Fibroblast of lung (primary cell): Measurements from ENCODE around the gene GHRHR. TPM values are rescaled to one million over a fixed set of nuclear protein-coding genes. Genes with fewer than 3 reads are reported as not detected.

ENCODE experiments used
- DNase-seq, 2 donors: peaks; one replicate each; pipeline versions ENCODE4 v3.0.0 to v3.0.0-alpha.2; 2010; ENCODE audit warnings: low read depth in 2 of 2
- H2AFZ ChIP-seq: 2 replicates; pipeline ENCODE4 v1.5.1; 2012; ENCODE audit warnings: low read length, control low read depth, inconsistent platforms
- H3K27ac ChIP-seq: 2 replicates; pipeline ENCODE4 v1.5.1; 2011; ENCODE audit warnings: low read length, control low read depth; ENCODE audit not compliant: insufficient read depth
- H3K27me3 ChIP-seq: 2 replicates; pipeline ENCODE4 v1.5.1; 2011; ENCODE audit warnings: mild to moderate bottlenecking, low read length; ENCODE audit not compliant: control insufficient read depth, insufficient read depth
- H3K36me3 ChIP-seq: 2 replicates; pipeline ENCODE4 v1.5.1; 2011; ENCODE audit warnings: low read length; ENCODE audit not compliant: control insufficient read depth, insufficient read depth
- H3K4me1 ChIP-seq: 2 replicates; pipeline ENCODE4 v1.5.1; 2011; ENCODE audit warnings: low read length; ENCODE audit not compliant: control insufficient read depth, insufficient read depth; ENCODE audit errors: extremely low read depth
- H3K4me2 ChIP-seq: 2 replicates; pipeline ENCODE4 v1.5.1; 2011; ENCODE audit warnings: low read length, control low read depth; ENCODE audit not compliant: insufficient read depth; ENCODE audit errors: extremely low read depth
- H3K4me3 ChIP-seq, 4 experiments: fragments of 200-600 bp in 1 of 4; sonication (generic) in 1 of 4; replicated peaks in 1 of 4; 2 replicates each; pipeline ENCODE4 v1.5.1; 2011 to 2016; ENCODE audit warnings: low read length in 4 of 4, low read depth in 3 of 4, mild to moderate bottlenecking in 3 of 4, control low read depth in 2 of 4, inconsistent platforms in 1 of 4, mixed read lengths in 1 of 4; ENCODE audit not compliant: insufficient read depth in 1 of 4; ENCODE audit errors: control extremely low read depth in 1 of 4
- H3K79me2 ChIP-seq: 2 replicates; pipeline ENCODE4 v1.5.1; 2012; ENCODE audit warnings: mild to moderate bottlenecking, low read length, inconsistent platforms; ENCODE audit not compliant: control insufficient read depth, insufficient read depth
- H3K9ac ChIP-seq: 2 replicates; pipeline ENCODE4 v1.5.1; 2011; ENCODE audit warnings: mild to moderate bottlenecking, low read length, control low read depth; ENCODE audit not compliant: insufficient read depth
- H3K9me3 ChIP-seq: 2 replicates; pipeline ENCODE4 v1.5.1; 2012; ENCODE audit warnings: low read depth, low read length; ENCODE audit not compliant: control insufficient read depth, insufficient read depth
- H4K20me1 ChIP-seq: 2 replicates; pipeline ENCODE4 v1.5.1; 2011; ENCODE audit warnings: low read length; ENCODE audit not compliant: control insufficient read depth, insufficient read depth; ENCODE audit errors: extremely low read depth
- EZH2 ChIP-seq: IDR thresholded peaks from 2 replicates; pipeline ENCODE4 v1.5.1; 2012; ENCODE audit warnings: low read length, control low read depth, mild to moderate bottlenecking; ENCODE audit errors: missing control alignments
- polyA plus RNA-seq, 2 donors: library from polyadenylated mRNA; depleted of rRNA in 1 of 2; stranded (reverse) in 1 of 2; unstranded in 1 of 2; fragments of >200 nt; gene quantifications; 2 replicates each; pipeline ENCODE4 v1.2.1, GENCODE V29; 2011 to 2012; ENCODE audit warnings: missing spikeins in 1 of 2
- total RNA-seq: library from RNA; depleted of rRNA; stranded (reverse); fragments of >200 nt; gene quantifications from 2 replicates; pipeline ENCODE4 v1.2.1, GENCODE V29; 2014
- TF ChIP-seq, protein P1 (sequence below), 2 donors: IDR thresholded peaks in 1 of 2; conservative IDR thresholded peaks in 1 of 2; 1 replicate in 1 of 2; 2 replicates in 1 of 2; pipeline ENCODE4 v1.5.1; 2011 to 2012; ENCODE audit warnings: low read length in 2 of 2, control low read depth in 1 of 2, inconsistent platforms in 1 of 2, low read depth in 1 of 2, mild to moderate bottlenecking in 1 of 2

The GHRHR gene
- total and polyA plus RNA-seq, 2 donors (not counting 1 experiment from before 2014, with no cell fraction given): not detected

DNA sequence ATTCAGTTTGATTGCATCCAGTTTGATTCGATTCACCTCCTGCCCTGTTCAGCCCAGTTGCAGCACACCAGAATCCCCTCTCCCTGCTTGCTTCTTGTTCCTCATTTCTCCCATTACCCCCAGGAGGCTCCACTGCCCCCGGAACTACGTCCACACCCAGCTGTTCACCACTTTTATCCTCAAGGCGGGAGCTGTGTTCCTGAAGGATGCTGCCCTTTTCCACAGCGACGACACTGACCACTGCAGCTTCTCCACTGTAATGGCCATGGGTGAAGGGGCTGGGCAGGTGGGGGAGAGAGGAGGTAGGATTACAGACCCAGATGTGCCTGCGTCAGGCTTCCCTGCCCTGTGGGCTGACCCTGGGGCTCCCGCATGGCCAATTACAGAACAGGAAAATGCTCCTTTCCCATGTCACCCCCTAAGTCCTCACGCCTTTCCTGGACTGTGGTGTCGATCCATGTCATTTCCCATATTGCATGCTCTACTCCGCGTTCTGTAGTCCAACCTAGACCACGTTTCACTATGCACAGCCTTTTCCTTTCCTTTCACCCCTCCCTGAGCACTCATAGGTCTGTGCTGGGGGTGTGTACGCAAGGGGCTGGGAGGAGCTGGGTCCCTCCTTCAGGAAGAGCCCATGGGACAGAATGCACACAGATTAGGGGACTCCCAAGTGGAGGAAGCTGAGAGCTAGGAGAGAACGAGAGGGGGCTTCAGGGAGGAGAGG lies 8.2 kb downstream of the GHRHR start:
- H3K4me1 ChIP-seq: no peaks in the 10 kb centered on the region
- no peak overlapping the region for H3K4me3 ChIP-seq
- TF ChIP-seq, protein P1, sequence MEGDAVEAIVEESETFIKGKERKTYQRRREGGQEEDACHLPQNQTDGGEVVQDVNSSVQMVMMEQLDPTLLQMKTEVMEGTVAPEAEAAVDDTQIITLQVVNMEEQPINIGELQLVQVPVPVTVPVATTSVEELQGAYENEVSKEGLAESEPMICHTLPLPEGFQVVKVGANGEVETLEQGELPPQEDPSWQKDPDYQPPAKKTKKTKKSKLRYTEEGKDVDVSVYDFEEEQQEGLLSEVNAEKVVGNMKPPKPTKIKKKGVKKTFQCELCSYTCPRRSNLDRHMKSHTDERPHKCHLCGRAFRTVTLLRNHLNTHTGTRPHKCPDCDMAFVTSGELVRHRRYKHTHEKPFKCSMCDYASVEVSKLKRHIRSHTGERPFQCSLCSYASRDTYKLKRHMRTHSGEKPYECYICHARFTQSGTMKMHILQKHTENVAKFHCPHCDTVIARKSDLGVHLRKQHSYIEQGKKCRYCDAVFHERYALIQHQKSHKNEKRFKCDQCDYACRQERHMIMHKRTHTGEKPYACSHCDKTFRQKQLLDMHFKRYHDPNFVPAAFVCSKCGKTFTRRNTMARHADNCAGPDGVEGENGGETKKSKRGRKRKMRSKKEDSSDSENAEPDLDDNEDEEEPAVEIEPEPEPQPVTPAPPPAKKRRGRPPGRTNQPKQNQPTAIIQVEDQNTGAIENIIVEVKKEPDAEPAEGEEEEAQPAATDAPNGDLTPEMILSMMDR (conservative IDR thresholded peaks at IDR 0.05 in 1 of 2, IDR thresholded peaks at IDR 0.05 in 1 of 2; ENCODE audit: low read depth in 1 of 2, low read length in 2 of 2): no peak
- no peak for TF ChIP-seq EZH2
- no peaks in the 10 kb centered on the region for H3K36me3 ChIP-seq
- H3K27ac ChIP-seq: no peak overlapping the region
- peaks cover 17% of the 10 kb centered on the region for H3K27me3 ChIP-seq
- H3K4me2 ChIP-seq: no peak overlapping the region
- no peaks in the 10 kb centered on the region for H4K20me1 ChIP-seq
- H3K9me3 ChIP-seq: no peaks in the 10 kb centered on the region
- DNase-seq: no peak
- no peak overlapping the region for H2AFZ ChIP-seq
- no peaks in the 10 kb centered on the region for H3K79me2 ChIP-seq
- H3K9ac ChIP-seq: no peak overlapping the region

DNA sequence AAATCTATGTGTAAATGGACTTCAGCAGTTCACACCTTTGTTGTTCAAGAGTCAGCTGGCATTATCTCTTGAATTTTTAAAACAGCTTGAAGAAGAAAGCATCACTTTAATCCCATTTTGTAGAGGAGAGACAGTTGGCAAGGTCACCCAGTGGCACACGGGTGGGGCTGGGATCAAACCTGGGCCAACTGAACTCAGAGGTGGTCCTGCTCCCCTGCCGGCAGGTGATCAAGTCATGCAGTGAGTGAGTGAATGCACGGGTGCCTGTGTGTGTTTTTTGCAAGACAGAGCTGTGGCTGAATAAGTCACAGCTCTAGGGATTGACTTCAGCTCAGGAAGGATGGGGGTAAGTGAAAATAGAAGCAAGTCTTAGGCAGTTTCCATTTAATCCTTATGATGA lies 9.5 kb downstream of the GHRHR start:
- Histone ChIP-seq H3K4me3 (no peak overlapping the region), H4K20me1 (no peaks in the 10 kb centered on the region), H3K4me1 (no peaks in the 10 kb centered on the region), H3K79me2 (no peaks in the 10 kb centered on the region), H3K4me2 (no peak overlapping the region), H3K9ac (no peak overlapping the region), H3K27me3 (peaks cover 11% of the 10 kb centered on the region), H3K9me3 (no peaks in the 10 kb centered on the region), H3K27ac (no peak overlapping the region), H2AFZ (no peak overlapping the region), H3K36me3 (no peaks in the 10 kb centered on the region)
- DNase-seq: no peak
- TF ChIP-seq, protein P1 (conservative IDR thresholded peaks at IDR 0.05 in 1 of 2, IDR thresholded peaks at IDR 0.05 in 1 of 2; ENCODE audit: low read depth in 1 of 2, low read length in 2 of 2): no peak
- no peak for TF ChIP-seq EZH2

DNA sequence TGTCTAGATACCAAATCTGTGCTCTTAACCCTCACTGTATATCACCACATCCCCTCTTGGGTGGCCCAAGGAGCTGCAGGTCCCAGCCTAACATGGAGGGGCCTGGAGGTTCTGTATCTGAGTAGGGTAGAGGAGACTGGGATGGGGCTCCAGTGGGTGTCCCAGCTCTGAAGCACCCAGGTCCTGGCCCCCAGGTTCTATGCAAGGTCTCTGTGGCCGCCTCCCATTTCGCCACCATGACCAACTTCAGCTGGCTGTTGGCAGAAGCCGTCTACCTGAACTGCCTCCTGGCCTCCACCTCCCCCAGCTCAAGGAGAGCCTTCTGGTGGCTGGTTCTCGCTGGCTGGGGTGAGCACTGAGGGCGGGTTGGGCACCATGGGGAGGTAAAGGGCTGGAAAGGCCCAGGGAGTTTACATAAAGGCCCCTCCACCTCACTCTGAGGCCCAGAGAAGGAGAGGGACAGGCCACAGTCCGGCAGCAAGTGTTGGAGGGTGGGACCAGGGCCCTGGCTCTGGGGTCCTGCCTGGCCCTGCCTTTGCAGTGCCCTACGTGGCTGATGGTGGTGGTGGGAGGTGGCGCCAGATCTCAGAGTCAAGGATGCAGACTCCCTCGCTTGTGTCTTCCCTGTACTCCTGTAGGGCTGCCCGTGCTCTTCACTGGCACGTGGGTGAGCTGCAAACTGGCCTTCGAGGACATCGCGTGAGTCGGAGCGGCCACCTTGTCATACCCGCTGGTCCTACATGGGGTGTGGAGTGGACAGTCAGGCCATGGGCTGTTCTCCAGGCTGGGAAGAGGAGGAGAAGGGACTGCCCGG lies 10.2 kb downstream of the GHRHR start:
- Histone ChIP-seq H2AFZ (no peak overlapping the region), H3K27me3 (peaks cover 13% of the 10 kb centered on the region), H3K9me3 (no peaks in the 10 kb centered on the region), H4K20me1 (no peaks in the 10 kb centered on the region), H3K4me1 (no peaks in the 10 kb centered on the region), H3K27ac (no peak overlapping the region), H3K4me2 (no peak overlapping the region), H3K9ac (no peak overlapping the region), H3K36me3 (no peaks in the 10 kb centered on the region), H3K79me2 (no peaks in the 10 kb centered on the region), H3K4me3 (no peak overlapping the region)
- no peak for TF ChIP-seq EZH2
- TF ChIP-seq, protein P1 (conservative IDR thresholded peaks at IDR 0.05 in 1 of 2, IDR thresholded peaks at IDR 0.05 in 1 of 2; ENCODE audit: low read depth in 1 of 2, low read length in 2 of 2): no peak
- no peak for DNase-seq
